CD4-positive, alpha-beta T cell treated with Interleukin-15 for 1 hour (primary cell): ENCODE results near the gene TNFAIP3.

Experiments
- DNase-seq: peaks from one replicate; pipeline ENCODE4 v3.0.0-alpha.2; 2020

Gene TNFAIP3

GRCh38 chr6:137845460-137845859 is 21.6 kb upstream of the TNFAIP3 start:
- DNase-seq: no peak

GRCh38 chr6:137846274-137846673 is 20.8 kb upstream of the TNFAIP3 start:
- DNase-seq: no peak

- peak; percentile 83 for DNase-seq
Measured at GRCh38 chr6:137846772-137847313, 20.2 kb upstream of the TNFAIP3 start.

- no peak for DNase-seq
Measured at GRCh38 chr6:137847748-137848147, 19.3 kb upstream of the TNFAIP3 start.

- no peak for DNase-seq
Measured at GRCh38 chr6:137848672-137849071, 18.4 kb upstream of the TNFAIP3 start.

GRCh38 chr6:137849181-137849980 is 17.7 kb upstream of the TNFAIP3 start:
- DNase-seq: no peak

GRCh38 chr6:137849981-137850714 is 16.9 kb upstream of the TNFAIP3 start:
- DNase-seq: no peak

GRCh38 chr6:137850816-137851602 is 16.1 kb upstream of the TNFAIP3 start:
- DNase-seq: no peak

GRCh38 chr6:137851669-137852068 is 15.4 kb upstream of the TNFAIP3 start:
- no peak for DNase-seq

GRCh38 chr6:137852346-137852745 is 14.7 kb upstream of the TNFAIP3 start:
- DNase-seq: no peak

GRCh38 chr6:137852811-137853210 is 14.2 kb upstream of the TNFAIP3 start:
- DNase-seq: no peak

- DNase-seq: no peak
Measured at GRCh38 chr6:137853569-137854213, 13.4 kb upstream of the TNFAIP3 start.

GRCh38 chr6:137856138-137856898 is 10.7 kb upstream of the TNFAIP3 start:
- no peak for DNase-seq

- DNase-seq: no peak
Measured at GRCh38 chr6:137859025-137859424, 8.0 kb upstream of the TNFAIP3 start.

GRCh38 chr6:137860394-137861005 is 6.6 kb upstream of the TNFAIP3 start:
- no peak for DNase-seq

- no peak for DNase-seq
Measured at GRCh38 chr6:137861550-137862337, 5.3 kb upstream of the TNFAIP3 start.

- no peak for DNase-seq
Measured at GRCh38 chr6:137862419-137863090, 4.5 kb upstream of the TNFAIP3 start.

- no peak for DNase-seq
Measured at GRCh38 chr6:137863091-137863797, 3.8 kb upstream of the TNFAIP3 start.

- no peak for DNase-seq
Measured at GRCh38 chr6:137864812-137865508, 2.1 kb upstream of the TNFAIP3 start.
